ENCODE measurements around the gene PPIC.
"Not testable (repeated sequence)": the region's sequence is repeated elsewhere in the genome, so short reads cannot be mapped to it uniquely, and the experiment has no call there.

PPIC gene

DNA sequence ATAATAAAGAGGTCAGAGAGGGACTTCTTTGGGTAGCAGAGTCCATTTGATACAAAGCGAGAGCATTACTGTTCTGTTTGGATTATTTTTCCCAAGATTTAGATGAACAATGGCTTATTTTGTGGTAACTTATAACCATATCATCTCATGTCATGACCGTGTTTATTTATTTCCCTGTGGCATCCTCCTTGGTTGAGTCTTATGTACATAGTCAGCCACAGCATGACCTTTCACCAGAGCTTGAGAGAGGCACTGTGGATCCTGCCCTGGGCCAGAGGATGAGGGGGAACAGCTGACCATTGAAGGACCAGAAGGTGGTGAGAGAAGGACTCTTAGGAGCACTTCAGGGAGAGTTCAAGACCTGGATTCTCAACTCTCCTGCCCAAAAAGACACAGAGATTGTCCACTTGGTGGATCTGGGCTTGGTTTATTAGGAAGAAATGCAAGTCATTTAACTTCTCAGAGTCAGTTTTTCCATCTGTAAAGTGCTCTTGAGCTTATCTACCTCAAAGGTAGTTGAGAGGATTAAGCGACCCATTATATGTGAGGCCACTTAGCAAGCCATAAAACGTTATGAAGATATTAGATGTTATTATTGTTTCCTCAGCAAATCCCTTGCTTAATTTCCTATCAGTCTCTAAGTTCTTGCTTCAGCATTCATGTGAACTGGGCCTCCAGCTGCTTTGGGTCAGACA, 51.4 kb downstream of the PPIC start:
- Histone ChIP-seq H3K9me3 (ENCODE audit: control insufficient read depth in 2 of 2, low read length in 2 of 2) (no peaks in the 10 kb centered on the region), H3K9ac (ENCODE audit: low read depth in 1 of 2, low read length in 2 of 2) (no peak overlapping the region), H3K27me3 (ENCODE audit: control insufficient read depth in 2 of 2, insufficient read depth in 2 of 2, low read length in 2 of 2) (no peaks in the 10 kb centered on the region), H3K27ac (ENCODE audit: low read depth in 2 of 2, low read length in 2 of 2) (no peak overlapping the region), H3K4me3 (ENCODE audit: low read length in 2 of 2) (no peak overlapping the region), H3K36me3 (ENCODE audit: control insufficient read depth in 2 of 2, insufficient read depth in 2 of 2, low read length in 2 of 2) (no peaks in the 10 kb centered on the region), H3K4me1 (ENCODE audit: control insufficient read depth in 2 of 2, insufficient read depth in 2 of 2, low read length in 2 of 2) (no peaks in the 10 kb centered on the region)

DNA sequence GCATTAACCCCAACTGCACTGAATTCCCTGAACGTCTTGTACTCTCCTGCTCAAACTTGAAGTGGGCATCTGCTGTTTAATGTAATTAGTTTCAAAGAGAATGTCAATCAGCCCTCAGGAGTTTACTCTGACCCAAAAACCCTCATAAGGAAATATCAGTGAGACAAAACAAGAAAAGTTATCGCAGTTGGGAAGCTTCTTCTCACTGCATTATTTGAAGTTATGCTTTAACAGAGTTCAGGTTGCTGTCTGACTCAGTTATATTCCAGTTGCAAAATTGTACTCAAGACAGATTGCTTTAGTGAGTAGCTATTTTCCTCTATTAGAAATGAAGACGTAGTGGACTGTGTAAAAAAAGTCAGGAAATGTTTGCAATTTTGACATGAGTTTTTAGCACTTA, 52.1 kb downstream of the PPIC start:
- no peak overlapping the region for H3K27ac ChIP-seq (ENCODE audit: low read depth in 2 of 2, low read length in 2 of 2)
- H3K9ac ChIP-seq (ENCODE audit: low read depth in 1 of 2, low read length in 2 of 2) = no peak overlapping the region
- H3K36me3 ChIP-seq (ENCODE audit: control insufficient read depth in 2 of 2, insufficient read depth in 2 of 2, low read length in 2 of 2) = no peaks in the 10 kb centered on the region
- H3K9me3 ChIP-seq (ENCODE audit: control insufficient read depth in 2 of 2, low read length in 2 of 2) = no peaks in the 10 kb centered on the region
- no peak overlapping the region for H3K4me3 ChIP-seq (ENCODE audit: low read length in 2 of 2)
- no peaks in the 10 kb centered on the region for H3K4me1 ChIP-seq (ENCODE audit: control insufficient read depth in 2 of 2, insufficient read depth in 2 of 2, low read length in 2 of 2)
- H3K27me3 ChIP-seq (ENCODE audit: control insufficient read depth in 2 of 2, insufficient read depth in 2 of 2, low read length in 2 of 2) = no peaks in the 10 kb centered on the region

DNA sequence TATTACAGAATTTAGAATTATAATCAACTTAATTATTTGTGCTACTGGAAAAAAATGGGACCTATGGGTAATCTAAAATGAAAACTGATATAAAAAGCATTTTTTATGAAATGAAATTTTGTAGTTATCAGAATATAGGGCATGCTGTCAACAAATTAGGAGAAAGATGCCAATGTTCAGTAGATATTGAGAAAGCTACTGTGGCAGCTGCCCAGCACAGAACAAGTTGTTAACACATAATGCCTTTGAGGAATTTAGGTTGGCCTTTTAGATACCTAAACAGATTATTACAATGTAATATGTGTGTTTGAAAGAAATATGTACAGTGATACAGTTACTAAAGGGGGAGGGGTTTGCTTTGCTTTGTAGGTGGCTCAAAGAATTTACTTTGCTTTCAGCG, 54.1 kb downstream of the PPIC start:
- no peak overlapping the region for H3K27ac ChIP-seq (ENCODE audit: low read depth in 2 of 2, low read length in 2 of 2)
- H3K4me1 ChIP-seq (ENCODE audit: control insufficient read depth in 2 of 2, insufficient read depth in 2 of 2, low read length in 2 of 2) = no peaks in the 10 kb centered on the region
- H3K36me3 ChIP-seq (ENCODE audit: control insufficient read depth in 2 of 2, insufficient read depth in 2 of 2, low read length in 2 of 2) = no peaks in the 10 kb centered on the region
- H3K9ac ChIP-seq (ENCODE audit: low read depth in 1 of 2, low read length in 2 of 2) = no peak overlapping the region
- no peaks in the 10 kb centered on the region for H3K27me3 ChIP-seq (ENCODE audit: control insufficient read depth in 2 of 2, insufficient read depth in 2 of 2, low read length in 2 of 2)
- no peak overlapping the region for H3K4me3 ChIP-seq (ENCODE audit: low read length in 2 of 2)
- H3K9me3 ChIP-seq (ENCODE audit: control insufficient read depth in 2 of 2, low read length in 2 of 2) = no peaks in the 10 kb centered on the region

DNA sequence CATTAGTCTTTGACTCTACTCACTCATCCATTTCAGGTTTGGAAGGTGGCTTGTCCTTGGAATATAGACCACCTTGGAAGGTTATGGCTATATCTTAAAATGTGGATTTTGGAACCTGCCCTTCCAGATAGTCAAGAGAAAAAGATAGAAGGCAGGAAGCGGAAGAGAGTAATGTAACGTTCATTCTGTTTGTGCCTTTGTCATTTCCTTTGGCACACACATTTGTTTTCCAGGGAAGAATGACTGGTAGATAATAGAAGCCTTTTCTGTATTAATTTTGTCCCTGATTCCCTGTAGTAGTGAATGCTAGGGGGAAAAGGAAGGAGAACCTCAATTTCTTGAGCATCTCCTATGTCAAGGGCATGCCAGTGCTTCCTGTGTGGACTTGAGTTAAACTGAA, 54.7 kb downstream of the PPIC start:
- Histone ChIP-seq H3K4me1 (ENCODE audit: control insufficient read depth in 2 of 2, insufficient read depth in 2 of 2, low read length in 2 of 2) (no peaks in the 10 kb centered on the region), H3K9ac (ENCODE audit: low read depth in 1 of 2, low read length in 2 of 2) (no peak overlapping the region), H3K9me3 (ENCODE audit: control insufficient read depth in 2 of 2, low read length in 2 of 2) (no peaks in the 10 kb centered on the region), H3K4me3 (ENCODE audit: low read length in 2 of 2) (no peak overlapping the region), H3K27me3 (ENCODE audit: control insufficient read depth in 2 of 2, insufficient read depth in 2 of 2, low read length in 2 of 2) (no peaks in the 10 kb centered on the region), H3K36me3 (ENCODE audit: control insufficient read depth in 2 of 2, insufficient read depth in 2 of 2, low read length in 2 of 2) (no peaks in the 10 kb centered on the region), H3K27ac (ENCODE audit: low read depth in 2 of 2, low read length in 2 of 2) (no peak overlapping the region)

DNA sequence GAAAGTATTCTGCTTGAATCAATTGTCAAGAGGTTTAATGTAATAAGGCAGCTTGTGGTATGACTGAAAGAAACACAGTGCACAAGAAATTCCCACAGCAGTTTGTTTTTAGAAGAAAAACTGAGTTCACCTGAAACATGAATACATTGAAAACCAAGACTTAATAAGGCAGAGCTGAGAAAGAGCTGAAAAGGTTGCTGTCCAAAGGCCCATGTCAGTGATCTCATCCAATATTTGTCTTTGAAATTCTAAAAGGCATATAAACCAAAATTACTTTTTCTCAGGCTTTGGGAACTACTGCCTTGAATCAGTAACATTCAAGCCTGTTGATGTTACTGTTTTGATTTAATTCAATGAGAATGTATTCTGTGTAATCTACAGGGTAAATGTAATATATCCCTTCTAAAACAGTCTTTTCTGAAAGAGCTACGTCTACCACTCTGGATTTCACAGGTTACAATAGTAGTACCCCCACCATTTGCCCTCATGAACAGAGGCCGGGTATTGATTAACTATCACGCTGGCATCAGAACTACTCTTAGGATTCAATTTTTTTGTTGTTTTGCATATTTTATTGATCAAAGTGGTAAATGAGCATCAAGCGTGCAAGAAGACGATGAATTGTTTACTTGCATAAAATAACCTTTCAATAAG, 57.8 kb downstream of the PPIC start:
- no peaks in the 10 kb centered on the region for H3K36me3 ChIP-seq (ENCODE audit: control insufficient read depth in 2 of 2, insufficient read depth in 2 of 2, low read length in 2 of 2)
- H3K9ac ChIP-seq (ENCODE audit: low read depth in 1 of 2, low read length in 2 of 2) = no peak overlapping the region
- no peak overlapping the region for H3K4me3 ChIP-seq (ENCODE audit: low read length in 2 of 2)
- no peaks in the 10 kb centered on the region for H3K4me1 ChIP-seq (ENCODE audit: control insufficient read depth in 2 of 2, insufficient read depth in 2 of 2, low read length in 2 of 2)
- H3K9me3 ChIP-seq (ENCODE audit: control insufficient read depth in 2 of 2, low read length in 2 of 2) = no peaks in the 10 kb centered on the region
- no peak overlapping the region for H3K27ac ChIP-seq (ENCODE audit: low read depth in 2 of 2, low read length in 2 of 2)
- no peaks in the 10 kb centered on the region for H3K27me3 ChIP-seq (ENCODE audit: control insufficient read depth in 2 of 2, insufficient read depth in 2 of 2, low read length in 2 of 2)

DNA sequence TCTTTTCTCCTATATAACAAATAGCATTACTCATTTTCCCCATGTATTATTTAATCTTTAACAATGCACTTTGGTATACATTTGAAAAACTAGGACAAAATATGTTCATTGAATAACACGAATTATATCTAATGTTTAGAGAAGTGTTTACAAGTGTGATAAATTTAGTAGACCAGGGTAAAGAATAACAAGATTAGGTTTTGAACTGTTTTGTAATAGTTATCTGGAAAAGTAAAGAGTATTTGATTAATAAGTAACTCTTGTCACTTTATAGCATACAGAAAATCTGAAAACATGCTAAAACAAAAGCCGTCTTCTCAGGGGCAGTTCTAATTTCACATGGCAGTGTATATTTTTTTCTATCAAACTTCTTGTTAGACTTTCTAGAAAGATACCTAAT, 58.5 kb downstream of the PPIC start:
- H3K27ac ChIP-seq (ENCODE audit: low read depth in 2 of 2, low read length in 2 of 2) = no peak overlapping the region

DNA sequence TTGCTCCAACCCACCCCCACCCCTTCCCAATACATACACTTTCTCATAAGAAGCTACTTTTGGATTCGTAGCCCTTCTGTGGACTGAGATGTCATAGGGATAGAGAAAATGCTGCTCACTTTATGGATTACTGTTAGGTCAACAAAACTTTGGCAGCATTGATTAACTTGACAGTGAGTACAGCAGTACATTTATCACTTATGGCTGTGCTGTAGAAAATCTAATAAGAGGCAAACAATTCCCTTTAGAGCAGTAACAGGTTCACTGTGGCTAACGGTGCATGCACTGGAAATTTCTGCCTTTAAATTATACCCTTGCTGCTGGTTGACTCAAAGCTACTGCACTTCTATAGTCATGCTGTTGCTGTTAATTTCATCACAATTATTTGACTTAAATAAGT, 59.2 kb downstream of the PPIC start:
- Histone ChIP-seq H3K36me3 (ENCODE audit: control insufficient read depth in 2 of 2, insufficient read depth in 2 of 2, low read length in 2 of 2) (peaks cover 0 to 2% of the 10 kb centered on the region in 2 donors), H3K9me3 (ENCODE audit: control insufficient read depth in 2 of 2, low read length in 2 of 2) (no peaks in the 10 kb centered on the region), H3K4me1 (ENCODE audit: control insufficient read depth in 2 of 2, insufficient read depth in 2 of 2, low read length in 2 of 2) (no peaks in the 10 kb centered on the region), H3K9ac (ENCODE audit: low read depth in 1 of 2, low read length in 2 of 2) (no peak overlapping the region), H3K27me3 (ENCODE audit: control insufficient read depth in 2 of 2, insufficient read depth in 2 of 2, low read length in 2 of 2) (no peaks in the 10 kb centered on the region), H3K27ac (ENCODE audit: low read depth in 2 of 2, low read length in 2 of 2) (no peak overlapping the region), H3K4me3 (ENCODE audit: low read length in 2 of 2) (no peak overlapping the region)

More for the DNA sequence above, 58.5 kb downstream of the PPIC start:
- H3K27me3 ChIP-seq (ENCODE audit: control insufficient read depth in 2 of 2, insufficient read depth in 2 of 2, low read length in 2 of 2) = no peaks in the 10 kb centered on the region
- no peaks in the 10 kb centered on the region for H3K4me1 ChIP-seq (ENCODE audit: control insufficient read depth in 2 of 2, insufficient read depth in 2 of 2, low read length in 2 of 2)
- H3K4me3 ChIP-seq (ENCODE audit: low read length in 2 of 2) = no peak overlapping the region
- H3K9ac ChIP-seq (ENCODE audit: low read depth in 1 of 2, low read length in 2 of 2) = no peak overlapping the region
- no peaks in the 10 kb centered on the region for H3K9me3 ChIP-seq (ENCODE audit: control insufficient read depth in 2 of 2, low read length in 2 of 2)
- H3K36me3 ChIP-seq (ENCODE audit: control insufficient read depth in 2 of 2, insufficient read depth in 2 of 2, low read length in 2 of 2) = no peaks in the 10 kb centered on the region

DNA sequence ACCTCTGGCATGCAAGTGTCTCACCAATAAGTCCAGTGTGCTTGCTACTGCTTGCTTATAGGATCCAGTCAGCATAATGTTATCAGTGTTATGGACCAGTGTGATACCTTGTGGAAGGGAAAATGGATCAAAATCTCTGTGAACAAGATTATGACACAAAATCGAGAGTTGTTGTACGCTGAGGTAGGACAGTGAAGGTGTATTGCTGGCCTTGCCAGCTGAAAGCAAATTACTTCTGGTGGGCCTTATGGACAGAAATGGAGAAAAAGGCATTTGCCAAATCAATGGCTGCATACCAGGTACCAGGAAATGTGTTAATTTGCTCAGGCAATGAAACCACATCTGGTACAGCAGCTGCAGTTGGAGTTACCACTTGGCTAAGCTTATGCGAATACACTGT, 62.3 kb downstream of the PPIC start:
- H3K36me3 ChIP-seq (ENCODE audit: control insufficient read depth in 2 of 2, insufficient read depth in 2 of 2, low read length in 2 of 2); H3K9me3 ChIP-seq (ENCODE audit: control insufficient read depth in 2 of 2, low read length in 2 of 2); H3K4me3 ChIP-seq (ENCODE audit: low read length in 2 of 2); H3K27ac ChIP-seq (ENCODE audit: low read depth in 2 of 2, low read length in 2 of 2); H3K27me3 ChIP-seq (ENCODE audit: control insufficient read depth in 2 of 2, insufficient read depth in 2 of 2, low read length in 2 of 2); H3K9ac ChIP-seq (ENCODE audit: low read depth in 1 of 2, low read length in 2 of 2); H3K4me1 ChIP-seq (ENCODE audit: control insufficient read depth in 2 of 2, insufficient read depth in 2 of 2, low read length in 2 of 2): not testable (repeated sequence)

DNA sequence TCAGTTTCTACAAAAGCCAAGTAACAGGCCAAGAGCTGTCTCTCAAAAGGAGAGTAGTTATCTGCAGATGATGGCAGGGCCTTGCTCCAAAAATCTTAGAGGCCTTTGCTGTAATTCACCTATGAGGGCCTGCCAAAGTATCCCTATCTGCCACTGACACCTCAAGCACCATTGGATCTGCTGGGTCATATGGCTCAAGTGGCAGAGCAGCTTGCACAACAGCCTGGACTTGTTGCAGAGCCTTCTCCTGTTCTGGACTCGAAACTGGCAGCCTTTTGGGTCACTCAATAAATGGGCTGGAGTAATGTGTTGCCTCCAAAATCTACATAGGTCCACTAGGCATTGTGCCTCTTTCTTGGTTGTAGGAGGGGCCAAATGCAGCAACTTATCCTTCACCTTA, 62.8 kb downstream of the PPIC start:
- H3K36me3 ChIP-seq (ENCODE audit: control insufficient read depth in 2 of 2, insufficient read depth in 2 of 2, low read length in 2 of 2); H3K4me3 ChIP-seq (ENCODE audit: low read length in 2 of 2); H3K27me3 ChIP-seq (ENCODE audit: control insufficient read depth in 2 of 2, insufficient read depth in 2 of 2, low read length in 2 of 2); H3K9me3 ChIP-seq (ENCODE audit: control insufficient read depth in 2 of 2, low read length in 2 of 2); H3K4me1 ChIP-seq (ENCODE audit: control insufficient read depth in 2 of 2, insufficient read depth in 2 of 2, low read length in 2 of 2); H3K27ac ChIP-seq (ENCODE audit: low read depth in 2 of 2, low read length in 2 of 2); H3K9ac ChIP-seq (ENCODE audit: low read depth in 1 of 2, low read length in 2 of 2): not testable (repeated sequence)

All from mucosa of rectum (tissue), 2 donors.